Endothelial cell of umbilical vein (primary cell): ENCODE results near the gene PRR5L. TPM values are rescaled to one million over a fixed set of nuclear protein-coding genes. Genes with fewer than 3 reads are reported as not detected.

ENCODE experiments used
- BruUV-seq: library from RNA; stranded (reverse); fragments of 400-500 nt; replicated peaks from 2 replicates; lab custom pipeline; 2021; lab: Mats Ljungman, UMichigan
- CTCF ChIA-PET: fragments of 300-600, 350-600 bp; sonication (Branson Sonifier 250); formaldehyde crosslinking; loops from one replicate; lab custom pipeline; 2021; ENCODE audit warnings: antibody characterized with exemption, inconsistent platforms; lab: Charles Lee
- POLR2A ChIA-PET: fragments of 300-600, 350-600 bp; sonication (Branson Sonifier 250); formaldehyde crosslinking; loops from one replicate; lab custom pipeline; 2021; ENCODE audit warnings: antibody characterized with exemption, inconsistent platforms; lab: Charles Lee
- DNase-seq: peaks from one replicate; pipeline ENCODE4 v3.0.0-alpha.2; 2011; ENCODE audit warnings: low read depth, low spot score
- FAIRE-seq: peaks from 2 replicates; lab custom pipeline; 2011; peaks lifted over from hg19 to GRCh38; lab: Jason Lieb, UNC
- H2AFZ ChIP-seq: 2 replicates; pipeline ENCODE4 v1.6.0; 2012; ENCODE audit warnings: low read depth, low read length, control low read depth, inconsistent platforms
- H3K27ac ChIP-seq: 2 replicates; pipeline ENCODE4 v1.5.1; 2011; ENCODE audit warnings: low read depth, mild to moderate bottlenecking, control low read depth, low read length, moderate library complexity; ENCODE audit not compliant: insufficient read depth
- H3K27me3 ChIP-seq, 2 experiments: 2 replicates each; pipeline versions ENCODE4 v1.6.0 to v1.6.1; 2011; ENCODE audit warnings: low read length in 2 of 2, mixed read lengths in 1 of 2; ENCODE audit not compliant: control insufficient read depth in 2 of 2, insufficient read depth in 2 of 2
- H3K36me3 ChIP-seq, 2 experiments: 2 replicates in 1 of 2; 3 replicates in 1 of 2; pipeline ENCODE4 v1.5.1; 2011; ENCODE audit warnings: low read length in 2 of 2, mild to moderate bottlenecking in 1 of 2, moderate library complexity in 1 of 2; ENCODE audit not compliant: control insufficient read depth in 2 of 2, insufficient read depth in 2 of 2; ENCODE audit errors: extremely low read depth in 1 of 2
- H3K4me1 ChIP-seq: 3 replicates; pipeline ENCODE4 v1.5.1; 2011; ENCODE audit warnings: mild to moderate bottlenecking, low read length; ENCODE audit not compliant: control insufficient read depth, insufficient read depth; ENCODE audit errors: extremely low read depth
- H3K4me2 ChIP-seq: 2 replicates; pipeline ENCODE4 v1.6.1; 2011; ENCODE audit warnings: low read length, control low read depth, mixed read lengths; ENCODE audit not compliant: insufficient read depth
- H3K4me3 ChIP-seq, 3 experiments: fragments of 200-600 bp in 1 of 3; sonication (generic), shearing (Covaris generic) in 1 of 3; replicated peaks in 1 of 3; 2 replicates each; pipeline ENCODE4 v1.5.1; 2011 to 2016; ENCODE audit warnings: control low read depth in 3 of 3, low read length in 3 of 3, mild to moderate bottlenecking in 2 of 3, inconsistent platforms in 1 of 3, low read depth in 1 of 3, moderate library complexity in 1 of 3; ENCODE audit not compliant: insufficient read depth in 1 of 3
- H3K79me2 ChIP-seq: 2 replicates; pipeline ENCODE4 v1.6.0; 2012; ENCODE audit warnings: low read length, inconsistent platforms; ENCODE audit not compliant: control insufficient read depth, insufficient read depth
- H3K9ac ChIP-seq: replicated peaks from 2 replicates; pipeline ENCODE3; 2011; ENCODE audit warnings: low read length, control low read depth; ENCODE audit not compliant: insufficient read depth; ENCODE audit errors: extremely low read depth
- H3K9me1 ChIP-seq: replicated peaks from 3 replicates; pipeline ENCODE4 v1.6.0; 2011; ENCODE audit warnings: mild to moderate bottlenecking, low read length; ENCODE audit not compliant: control insufficient read depth, insufficient read depth; ENCODE audit errors: extremely low read depth
- H3K9me3 ChIP-seq: replicated peaks from 2 replicates; pipeline ENCODE4 v1.5.1; 2012; ENCODE audit warnings: low read length, inconsistent platforms; ENCODE audit not compliant: control insufficient read depth, insufficient read depth
- H4K20me1 ChIP-seq: replicated peaks from 2 replicates; pipeline ENCODE3; 2011; ENCODE audit warnings: mild to moderate bottlenecking, low read length; ENCODE audit not compliant: control insufficient read depth, insufficient read depth; ENCODE audit errors: extremely low read depth
- CTCF ChIP-seq, 2 donors: IDR thresholded peaks; 1 replicate in 1 of 2; 2 replicates in 1 of 2; pipeline ENCODE4 v1.5.1; 2011; ENCODE audit warnings: low read length in 2 of 2, mild to moderate bottlenecking in 2 of 2, moderate library complexity in 2 of 2, control low read depth in 1 of 2, inconsistent platforms in 1 of 2, low read depth in 1 of 2; ENCODE audit not compliant: insufficient read depth in 1 of 2; ENCODE audit errors: extremely low read depth in 1 of 2
- EZH2 ChIP-seq: IDR thresholded peaks from 2 replicates; pipeline ENCODE4 v1.6.1; 2012; ENCODE audit warnings: borderline replicate concordance, low read depth, mild to moderate bottlenecking, moderate library complexity, low read length, inconsistent platforms; ENCODE audit not compliant: severe bottlenecking
- FOS ChIP-seq: IDR thresholded peaks from 2 replicates; pipeline ENCODE4 v1.6.1; 2011; ENCODE audit warnings: mild to moderate bottlenecking, low read length, moderate library complexity, borderline replicate concordance; ENCODE audit not compliant: insufficient read depth
- GATA2 ChIP-seq: IDR thresholded peaks from 2 replicates; pipeline ENCODE4 v1.7.0; 2011; ENCODE audit warnings: low read depth, mild to moderate bottlenecking, moderate library complexity, mixed read lengths, low read length; ENCODE audit not compliant: insufficient read length, insufficient read depth
- JUN ChIP-seq: IDR thresholded peaks from 2 replicates; pipeline ENCODE4 v1.6.1; 2011; ENCODE audit warnings: borderline replicate concordance, low read depth; ENCODE audit not compliant: insufficient read length, insufficient read depth
- MYC ChIP-seq: IDR thresholded peaks from one replicate; pipeline ENCODE4 v1.6.1; 2011; ENCODE audit warnings: mild to moderate bottlenecking, low read depth, low read length
- POLR2A ChIP-seq: IDR thresholded peaks from 2 replicates; pipeline ENCODE4 v1.6.1; 2012; ENCODE audit warnings: low read depth, mild to moderate bottlenecking, control low read depth, low read length
- POLR2AphosphoS5 ChIP-seq: IDR thresholded peaks from 2 replicates; pipeline ENCODE4 v1.6.1; 2012; ENCODE audit warnings: low read depth, mild to moderate bottlenecking, control low read depth, low read length, moderate library complexity; ENCODE audit not compliant: insufficient read depth
- dilution Hi-C: fragments of 300-500 bp; cut with MboI; formaldehyde crosslinking; loops from one replicate; pipeline ENCODE4 v1.15.0; 2019; ENCODE audit warnings: low sequenced_read_pairs; ENCODE audit not compliant: extremely low pct_ligation_motif_present
- intact Hi-C: fragments of 100-400 bp; cut with micrococcal nuclease; formaldehyde crosslinking; loops from one replicate; pipeline ENCODE4 v1.10.0; 2022
- polyA plus RNA-seq, 4 experiments: library from polyadenylated mRNA; depleted of rRNA in 3 of 4; stranded (reverse) in 3 of 4; unstranded in 1 of 4; fragments of >200 nt; gene quantifications; 2 replicates each; pipeline versions ENCODE4 v1.2.1 to v1.2.3, GENCODE V29; 2011 to 2012; ENCODE audit warnings: missing spikeins in 1 of 4
- total RNA-seq: library from RNA; stranded (reverse); gene quantifications from 2 replicates; pipeline ENCODE4 v1.2.3, GENCODE V29; 2021
- TF ChIP-seq, protein P1 (sequence below): IDR thresholded peaks from 2 replicates; pipeline ENCODE4 v1.6.1; 2011; ENCODE audit not compliant: insufficient read depth, insufficient read length

Gene PRR5L
- total and polyA plus RNA-seq, 2 donors (not counting 3 experiments of a cell fraction or from before 2014, with no cell fraction given) = 2.5 to 6.1 TPM

DNA sequence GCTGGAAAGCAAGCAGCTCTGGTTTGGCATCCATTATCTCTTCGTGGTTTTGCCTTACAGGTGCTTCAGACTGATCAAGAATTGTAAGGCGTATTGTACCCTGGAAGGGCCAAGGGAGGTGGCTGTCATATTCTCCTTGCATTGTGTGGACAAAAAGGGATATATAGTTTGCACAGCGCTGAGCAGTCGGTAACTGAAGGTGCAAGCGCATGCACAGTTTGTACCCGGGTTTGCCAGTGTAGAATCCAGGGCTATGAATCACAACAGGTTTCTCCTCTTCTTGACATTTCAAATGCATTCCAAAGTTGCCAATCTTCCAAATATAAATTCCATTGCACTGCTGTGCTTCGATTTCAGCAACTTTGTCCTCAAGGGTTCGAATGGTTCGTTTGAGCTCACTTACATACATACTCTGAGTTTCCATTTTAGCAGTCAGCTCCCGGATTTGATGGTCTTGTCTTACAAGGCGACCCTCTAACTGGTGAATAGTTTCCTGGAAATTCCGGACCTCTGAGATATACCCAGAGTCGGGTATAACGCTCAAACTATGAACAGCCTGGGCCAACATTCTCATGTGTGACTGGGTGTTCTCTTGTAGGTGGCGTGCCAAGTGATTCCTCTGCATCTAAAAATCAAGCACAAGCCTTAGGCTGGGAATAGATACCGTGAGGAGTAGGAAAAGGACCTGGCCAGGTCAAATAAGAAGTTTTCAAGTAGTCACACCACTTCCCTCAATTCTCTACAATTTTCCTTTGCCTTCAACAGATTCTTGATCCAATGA lies 194.1 kb downstream of the PRR5L start:
- intact Hi-C loops (loop anchor here (10.0 kb wide), 1 partner anchor 335 kb away; no protein-coding TSS in a partner anchor), dilution Hi-C loops (no loop called here)
- H2AFZ ChIP-seq = no peak overlapping the region
- POLR2A ChIA-PET = no interaction called here
- peaks cover 25 to 26% of the 10 kb centered on the region in 2 experiments for H3K36me3 ChIP-seq
- CTCF ChIA-PET = interaction anchor here (2.3 kb wide), 1 partner anchor 198 kb away, joined by 8 read pairs; no protein-coding TSS in a partner anchor
- no TSS peak for BruUV-seq
- H3K27ac ChIP-seq = no peak overlapping the region
- FAIRE-seq (no peak), DNase-seq (no peak)
- peaks cover 2% of the 10 kb centered on the region for H3K9me1 ChIP-seq
- no peaks in the 10 kb centered on the region for H3K27me3 ChIP-seq
- H3K9me3 ChIP-seq = no peaks in the 10 kb centered on the region
- H3K4me1 ChIP-seq = peaks cover 19% of the 10 kb centered on the region
- no peak overlapping the region for H3K4me2 ChIP-seq
- H3K4me3 ChIP-seq = no peak overlapping the region
- H4K20me1 ChIP-seq = no peaks in the 10 kb centered on the region
- H3K79me2 ChIP-seq = peaks cover 12% of the 10 kb centered on the region
- no peak overlapping the region for H3K9ac ChIP-seq
- TF ChIP-seq JUN = no peak
- no peak for TF ChIP-seq POLR2AphosphoS5
- TF ChIP-seq, protein P1, sequence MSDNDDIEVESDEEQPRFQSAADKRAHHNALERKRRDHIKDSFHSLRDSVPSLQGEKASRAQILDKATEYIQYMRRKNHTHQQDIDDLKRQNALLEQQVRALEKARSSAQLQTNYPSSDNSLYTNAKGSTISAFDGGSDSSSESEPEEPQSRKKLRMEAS = no peak
- TF ChIP-seq FOS = no peak
- no peak for TF ChIP-seq POLR2A
- no peak for TF ChIP-seq CTCF (IDR thresholded peaks at IDR 0.05; ENCODE audit: extremely low read depth in 1 of 2, insufficient read depth in 1 of 2, low read depth in 1 of 2, low read length in 2 of 2)
- TF ChIP-seq GATA2 = no peak
- TF ChIP-seq EZH2 = no peak
- no peak for TF ChIP-seq MYC
